Measurements from ENCODE around the gene ZC3H12D.

DNA sequence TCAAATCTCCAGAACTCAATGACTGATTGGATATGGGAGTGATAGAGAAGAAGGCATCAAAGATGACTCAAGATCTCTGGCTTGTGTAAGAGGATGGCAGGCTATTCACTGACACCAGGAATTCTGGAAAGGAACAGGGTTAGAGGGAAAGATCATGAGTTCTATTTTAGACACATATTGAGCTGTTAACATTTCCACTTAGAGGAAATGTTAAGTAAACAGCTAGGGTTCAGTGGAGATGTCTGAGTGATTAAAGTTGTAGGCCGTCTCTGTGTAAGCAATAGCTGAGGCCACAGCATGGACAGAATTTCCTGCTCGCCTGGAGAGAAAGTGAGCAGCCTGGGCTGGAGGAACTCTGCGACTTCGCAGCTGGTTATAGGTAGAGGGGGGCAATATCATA lies 21.0 kb downstream of the ZC3H12D start:
- TF ChIP-seq, protein P1, sequence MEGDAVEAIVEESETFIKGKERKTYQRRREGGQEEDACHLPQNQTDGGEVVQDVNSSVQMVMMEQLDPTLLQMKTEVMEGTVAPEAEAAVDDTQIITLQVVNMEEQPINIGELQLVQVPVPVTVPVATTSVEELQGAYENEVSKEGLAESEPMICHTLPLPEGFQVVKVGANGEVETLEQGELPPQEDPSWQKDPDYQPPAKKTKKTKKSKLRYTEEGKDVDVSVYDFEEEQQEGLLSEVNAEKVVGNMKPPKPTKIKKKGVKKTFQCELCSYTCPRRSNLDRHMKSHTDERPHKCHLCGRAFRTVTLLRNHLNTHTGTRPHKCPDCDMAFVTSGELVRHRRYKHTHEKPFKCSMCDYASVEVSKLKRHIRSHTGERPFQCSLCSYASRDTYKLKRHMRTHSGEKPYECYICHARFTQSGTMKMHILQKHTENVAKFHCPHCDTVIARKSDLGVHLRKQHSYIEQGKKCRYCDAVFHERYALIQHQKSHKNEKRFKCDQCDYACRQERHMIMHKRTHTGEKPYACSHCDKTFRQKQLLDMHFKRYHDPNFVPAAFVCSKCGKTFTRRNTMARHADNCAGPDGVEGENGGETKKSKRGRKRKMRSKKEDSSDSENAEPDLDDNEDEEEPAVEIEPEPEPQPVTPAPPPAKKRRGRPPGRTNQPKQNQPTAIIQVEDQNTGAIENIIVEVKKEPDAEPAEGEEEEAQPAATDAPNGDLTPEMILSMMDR (conservative IDR thresholded peaks at IDR 0.05) = no peak
- no peak for TF ChIP-seq EZH2 (IDR thresholded peaks at IDR 0.05; ENCODE audit: low read depth)
